ENCODE measurements around the gene VOPP1. TPM values are rescaled to one million over a fixed set of nuclear protein-coding genes. Genes with fewer than 3 reads are reported as not detected.

Gene VOPP1
- total RNA-seq, 1 experiment from 2014 or later = 63.9 TPM

DNA sequence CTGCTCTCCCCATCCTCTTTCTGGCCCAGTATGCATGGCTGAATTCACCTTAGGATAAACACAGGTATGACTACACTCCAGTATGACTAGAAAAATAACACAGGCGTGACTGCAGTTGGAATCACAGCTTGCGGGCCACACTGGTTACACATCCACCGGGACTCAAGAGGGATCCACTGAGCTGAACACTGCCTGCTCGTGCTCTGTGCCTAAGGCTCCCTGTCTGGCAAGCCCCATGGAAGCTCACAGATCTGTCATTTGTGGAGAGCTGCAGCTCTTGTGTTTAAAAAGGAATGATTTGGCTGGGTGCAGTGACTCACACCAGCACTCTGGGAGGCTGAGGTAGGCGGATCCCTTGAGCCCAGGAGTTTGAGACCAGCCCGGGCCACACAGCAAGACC lies 26.8 kb downstream of the VOPP1 start (continued):
- TF ChIP-seq, protein P1, sequence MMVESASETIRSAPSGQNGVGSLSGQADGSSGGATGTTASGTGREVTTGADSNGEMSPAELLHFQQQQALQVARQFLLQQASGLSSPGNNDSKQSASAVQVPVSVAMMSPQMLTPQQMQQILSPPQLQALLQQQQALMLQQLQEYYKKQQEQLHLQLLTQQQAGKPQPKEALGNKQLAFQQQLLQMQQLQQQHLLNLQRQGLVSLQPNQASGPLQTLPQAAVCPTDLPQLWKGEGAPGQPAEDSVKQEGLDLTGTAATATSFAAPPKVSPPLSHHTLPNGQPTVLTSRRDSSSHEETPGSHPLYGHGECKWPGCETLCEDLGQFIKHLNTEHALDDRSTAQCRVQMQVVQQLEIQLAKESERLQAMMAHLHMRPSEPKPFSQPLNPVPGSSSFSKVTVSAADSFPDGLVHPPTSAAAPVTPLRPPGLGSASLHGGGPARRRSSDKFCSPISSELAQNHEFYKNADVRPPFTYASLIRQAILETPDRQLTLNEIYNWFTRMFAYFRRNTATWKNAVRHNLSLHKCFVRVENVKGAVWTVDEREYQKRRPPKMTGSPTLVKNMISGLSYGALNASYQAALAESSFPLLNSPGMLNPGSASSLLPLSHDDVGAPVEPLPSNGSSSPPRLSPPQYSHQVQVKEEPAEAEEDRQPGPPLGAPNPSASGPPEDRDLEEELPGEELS (CRISPR knock-in tag; IDR thresholded peaks at IDR 0.05) = no peak

- no peak overlapping the region for H3K4me3 Mint-ChIP-seq
- H3K9me3 Mint-ChIP-seq = peaks cover 3% of the 10 kb centered on the region; the same call in 1 of the 2 replicates
- H3K27me3 Mint-ChIP-seq (ENCODE audit: low read depth) = no peaks in the 10 kb centered on the region
- CTCF ChIA-PET = interaction anchor here (0.8 kb wide), 1 partner anchor 18 kb away, joined by 4 read pairs; no protein-coding TSS in a partner anchor
- H3K27ac Mint-ChIP-seq = peak overlapping the region; percentile 92
- ATAC-seq (peak; percentile 46), DNase-seq (ENCODE audit: low spot score) (no peak)
- peaks cover 65% of the 10 kb centered on the region for H3K4me1 Mint-ChIP-seq
- POLR2A ChIA-PET = interaction anchor here (0.6 to 0.8 kb wide), 3 partner anchors 24 to 149 kb away, joined by 3 to 5 read pairs (median 4); no protein-coding TSS in a partner anchor
- H3K36me3 Mint-ChIP-seq = peaks cover 8% of the 10 kb centered on the region; the same call in 1 of the 2 replicates
- TF ChIP-seq PREB (CRISPR knock-in tag; IDR thresholded peaks at IDR 0.05; ENCODE audit: borderline replicate concordance) = no peak
- TF ChIP-seq, protein P2, sequence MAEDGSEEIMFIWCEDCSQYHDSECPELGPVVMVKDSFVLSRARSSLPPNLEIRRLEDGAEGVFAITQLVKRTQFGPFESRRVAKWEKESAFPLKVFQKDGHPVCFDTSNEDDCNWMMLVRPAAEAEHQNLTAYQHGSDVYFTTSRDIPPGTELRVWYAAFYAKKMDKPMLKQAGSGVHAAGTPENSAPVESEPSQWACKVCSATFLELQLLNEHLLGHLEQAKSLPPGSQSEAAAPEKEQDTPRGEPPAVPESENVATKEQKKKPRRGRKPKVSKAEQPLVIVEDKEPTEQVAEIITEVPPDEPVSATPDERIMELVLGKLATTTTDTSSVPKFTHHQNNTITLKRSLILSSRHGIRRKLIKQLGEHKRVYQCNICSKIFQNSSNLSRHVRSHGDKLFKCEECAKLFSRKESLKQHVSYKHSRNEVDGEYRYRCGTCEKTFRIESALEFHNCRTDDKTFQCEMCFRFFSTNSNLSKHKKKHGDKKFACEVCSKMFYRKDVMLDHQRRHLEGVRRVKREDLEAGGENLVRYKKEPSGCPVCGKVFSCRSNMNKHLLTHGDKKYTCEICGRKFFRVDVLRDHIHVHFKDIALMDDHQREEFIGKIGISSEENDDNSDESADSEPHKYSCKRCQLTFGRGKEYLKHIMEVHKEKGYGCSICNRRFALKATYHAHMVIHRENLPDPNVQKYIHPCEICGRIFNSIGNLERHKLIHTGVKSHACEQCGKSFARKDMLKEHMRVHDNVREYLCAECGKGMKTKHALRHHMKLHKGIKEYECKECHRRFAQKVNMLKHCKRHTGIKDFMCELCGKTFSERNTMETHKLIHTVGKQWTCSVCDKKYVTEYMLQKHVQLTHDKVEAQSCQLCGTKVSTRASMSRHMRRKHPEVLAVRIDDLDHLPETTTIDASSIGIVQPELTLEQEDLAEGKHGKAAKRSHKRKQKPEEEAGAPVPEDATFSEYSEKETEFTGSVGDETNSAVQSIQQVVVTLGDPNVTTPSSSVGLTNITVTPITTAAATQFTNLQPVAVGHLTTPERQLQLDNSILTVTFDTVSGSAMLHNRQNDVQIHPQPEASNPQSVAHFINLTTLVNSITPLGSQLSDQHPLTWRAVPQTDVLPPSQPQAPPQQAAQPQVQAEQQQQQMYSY (CRISPR knock-in tag; IDR thresholded peaks at IDR 0.05) = no peak
- no peak for TF ChIP-seq ZNF671 (CRISPR knock-in tag; IDR thresholded peaks at IDR 0.05)
- no peak for TF ChIP-seq EMX1 (CRISPR knock-in tag; IDR thresholded peaks at IDR 0.05)
- no peak for TF ChIP-seq TCF7 (CRISPR knock-in tag; IDR thresholded peaks at IDR 0.05; ENCODE audit: low read depth)
- TF ChIP-seq NR3C1 (CRISPR knock-in tag; conservative IDR thresholded peaks at IDR 0.05; ENCODE audit: low read depth) = no peak
- TF ChIP-seq ZNF138 (CRISPR knock-in tag; conservative IDR thresholded peaks at IDR 0.05) = no peak
- no peak for TF ChIP-seq ATF2 (CRISPR knock-in tag; IDR thresholded peaks at IDR 0.05; ENCODE audit: borderline replicate concordance, low read depth)
- TF ChIP-seq, protein P3, sequence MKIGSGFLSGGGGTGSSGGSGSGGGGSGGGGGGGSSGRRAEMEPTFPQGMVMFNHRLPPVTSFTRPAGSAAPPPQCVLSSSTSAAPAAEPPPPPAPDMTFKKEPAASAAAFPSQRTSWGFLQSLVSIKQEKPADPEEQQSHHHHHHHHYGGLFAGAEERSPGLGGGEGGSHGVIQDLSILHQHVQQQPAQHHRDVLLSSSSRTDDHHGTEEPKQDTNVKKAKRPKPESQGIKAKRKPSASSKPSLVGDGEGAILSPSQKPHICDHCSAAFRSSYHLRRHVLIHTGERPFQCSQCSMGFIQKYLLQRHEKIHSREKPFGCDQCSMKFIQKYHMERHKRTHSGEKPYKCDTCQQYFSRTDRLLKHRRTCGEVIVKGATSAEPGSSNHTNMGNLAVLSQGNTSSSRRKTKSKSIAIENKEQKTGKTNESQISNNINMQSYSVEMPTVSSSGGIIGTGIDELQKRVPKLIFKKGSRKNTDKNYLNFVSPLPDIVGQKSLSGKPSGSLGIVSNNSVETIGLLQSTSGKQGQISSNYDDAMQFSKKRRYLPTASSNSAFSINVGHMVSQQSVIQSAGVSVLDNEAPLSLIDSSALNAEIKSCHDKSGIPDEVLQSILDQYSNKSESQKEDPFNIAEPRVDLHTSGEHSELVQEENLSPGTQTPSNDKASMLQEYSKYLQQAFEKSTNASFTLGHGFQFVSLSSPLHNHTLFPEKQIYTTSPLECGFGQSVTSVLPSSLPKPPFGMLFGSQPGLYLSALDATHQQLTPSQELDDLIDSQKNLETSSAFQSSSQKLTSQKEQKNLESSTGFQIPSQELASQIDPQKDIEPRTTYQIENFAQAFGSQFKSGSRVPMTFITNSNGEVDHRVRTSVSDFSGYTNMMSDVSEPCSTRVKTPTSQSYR (CRISPR knock-in tag; IDR thresholded peaks at IDR 0.05) = no peak
- no peak for TF ChIP-seq ZNF423 (CRISPR knock-in tag; IDR thresholded peaks at IDR 0.05)
- TF ChIP-seq RELA (CRISPR knock-in tag; IDR thresholded peaks at IDR 0.05; ENCODE audit: borderline replicate concordance) = no peak
- TF ChIP-seq ATF1 (CRISPR knock-in tag; IDR thresholded peaks at IDR 0.05) = no peak
- no peak for TF ChIP-seq ESRRA (CRISPR knock-in tag; IDR thresholded peaks at IDR 0.05; ENCODE audit: borderline replicate concordance)
- TF ChIP-seq ELF4 (CRISPR knock-in tag; IDR thresholded peaks at IDR 0.05; ENCODE audit: low read depth) = no peak
- no peak for TF ChIP-seq NFE2L1 (CRISPR knock-in tag; IDR thresholded peaks at IDR 0.05)
- TF ChIP-seq ETV6 (CRISPR knock-in tag; IDR thresholded peaks at IDR 0.05) = no peak
- no peak for TF ChIP-seq ARID4B (CRISPR knock-in tag; IDR thresholded peaks at IDR 0.05; ENCODE audit: borderline replicate concordance)
Measured at GRCh38 chr7:55540226-55540858, 32.0 kb downstream of the VOPP1 start.

Data from WTC11 (cell line).